Measurements from ENCODE around the gene RER1. TPM values are rescaled to one million over a fixed set of nuclear protein-coding genes. Genes with fewer than 3 reads are reported as not detected.

Gene RER1
- total RNA-seq, 1 experiment from 2014 or later = 110 TPM

- H3K79me1 ChIP-seq (ENCODE audit: insufficient read depth, low read depth, low read length, poor library complexity, severe bottlenecking) = no peaks in the 10 kb centered on the region
- no peaks in the 10 kb centered on the region for H3K27me3 ChIP-seq (ENCODE audit: insufficient read depth, low read length)
- no peaks in the 10 kb centered on the region for H3K9me3 ChIP-seq (ENCODE audit: control insufficient read depth, low read depth, low read length)
- H3K36me3 Mint-ChIP-seq (ENCODE audit: insufficient read depth in 1 of 3, low read depth in 3 of 3) = no peaks in the 10 kb centered on the region
- H3K4ac ChIP-seq (ENCODE audit: low read depth, low read length) = no peak overlapping the region
- H2BK12ac ChIP-seq (ENCODE audit: insufficient read length, low read depth, low read length) = no peak overlapping the region
- no peak for DNase-seq
- H3K27ac ChIP-seq (ENCODE audit: insufficient read length, low read depth, low read length) = no peak overlapping the region
- no peak overlapping the region for H3K14ac ChIP-seq (ENCODE audit: insufficient read depth, low read length)
- H4K91ac ChIP-seq (ENCODE audit: insufficient read length, low read depth, low read length) = no peak overlapping the region
- no peak overlapping the region for H2AK5ac ChIP-seq (ENCODE audit: insufficient read length, low read length)
- no peaks in the 10 kb centered on the region for H4K20me1 ChIP-seq (ENCODE audit: control insufficient read depth, insufficient read depth, insufficient read length)
- no peak overlapping the region for H3K18ac ChIP-seq (ENCODE audit: insufficient read length, low read depth, low read length)
- H2BK20ac ChIP-seq (ENCODE audit: low read depth, low read length, poor library complexity, severe bottlenecking) = no peak overlapping the region
- no peak overlapping the region for H2BK15ac ChIP-seq (ENCODE audit: low read depth, low read length)
- no peak for TF ChIP-seq CTCF (conservative IDR thresholded peaks at IDR 0.05)
- WGBS (ENCODE audit: extremely low coverage, insufficient read length, low lambda C conversion rate) = no CpG with 5 or more reads among the region's 9 CpGs
- H3K56ac ChIP-seq (ENCODE audit: insufficient read length, low read depth, low read length) = no peak overlapping the region
- H2BK5ac ChIP-seq (ENCODE audit: insufficient read length, low read length) = no peak overlapping the region
- no peaks in the 10 kb centered on the region for H3K79me2 ChIP-seq (ENCODE audit: insufficient read depth, low read length)
- no peak overlapping the region for H4K8ac ChIP-seq (replicated peaks; ENCODE audit: insufficient read length, low read depth, low read length)
- H3K27me3 Mint-ChIP-seq (ENCODE audit: low read depth) = no peaks in the 10 kb centered on the region
- H3T11ph ChIP-seq (ENCODE audit: low read length) = no peak overlapping the region
- H3K4me1 Mint-ChIP-seq = peaks cover 0 to 9% of the 10 kb centered on the region in 2 experiments; a peak in 1 of 4 replicates
- no peaks in the 10 kb centered on the region for H3K4me1 ChIP-seq (ENCODE audit: insufficient read depth, low read length)
- no peak overlapping the region for H3K27ac Mint-ChIP-seq
- H3K9ac ChIP-seq (ENCODE audit: extremely low read depth, insufficient read length, low read length) = no peak overlapping the region
- H2AFZ ChIP-seq (ENCODE audit: low read length) = no peak overlapping the region
- no peak overlapping the region for H3K23ac ChIP-seq (ENCODE audit: insufficient read length, low read depth, low read length)
- no peak overlapping the region for H2BK120ac ChIP-seq (ENCODE audit: low read depth, low read length, poor library complexity, severe bottlenecking)
- no peak overlapping the region for H4K5ac ChIP-seq (ENCODE audit: insufficient read length, low read depth, low read length)
- no peak overlapping the region for H3K4me2 ChIP-seq (ENCODE audit: insufficient read depth, insufficient read length, low read length)
- no peaks in the 10 kb centered on the region for H3K23me2 ChIP-seq (ENCODE audit: insufficient read length, low read depth, low read length, poor library complexity, severe bottlenecking)
- H3K9me3 Mint-ChIP-seq = no peaks in the 10 kb centered on the region
- no peak overlapping the region for H3K4me3 Mint-ChIP-seq
Measured at GRCh38 chr1:2349806-2350205, 41.8 kb upstream of the RER1 start.
